Measurements from ENCODE around the gene LYPD5.
A peak's percentile ranks its signal among the peaks of the same experiment; 100 is the strongest.
"Not testable (repeated sequence)": the region's sequence is repeated elsewhere in the genome, so short reads cannot be mapped to it uniquely, and the experiment has no call there.

LYPD5 gene

GRCh38 chr19:43767818-43768217, 34.4 kb downstream of the LYPD5 start:
- no peak overlapping the region for H3K9ac ChIP-seq
- no peak overlapping the region for H3K4me3 ChIP-seq (IDR thresholded peaks at IDR 0.05; ENCODE audit: insufficient read depth, low read depth, low read length)
- H3K27ac ChIP-seq, result no peak overlapping the region
- no peaks in the 10 kb centered on the region for H3K4me1 ChIP-seq (ENCODE audit: low read depth, poor library complexity, severe bottlenecking)
- no peak overlapping the region for H2AFZ ChIP-seq (ENCODE audit: low read depth)
- H4K20me1 ChIP-seq (ENCODE audit: insufficient read depth), result no peaks in the 10 kb centered on the region
- no peak for TF ChIP-seq CTCF (conservative IDR thresholded peaks at IDR 0.05; ENCODE audit: low read depth, low read length)
- peaks cover 6% of the 10 kb centered on the region; the same call in 1 of the 2 replicates for H3K27me3 ChIP-seq (ENCODE audit: insufficient read depth, low read depth)
- H3K36me3 ChIP-seq (ENCODE audit: insufficient read depth), result no peaks in the 10 kb centered on the region
- H3K79me2 ChIP-seq (ENCODE audit: insufficient read depth, low read depth), result no peaks in the 10 kb centered on the region
- H3K4me2 ChIP-seq, result no peak overlapping the region

- Histone ChIP-seq H3K4me2 (no peak overlapping the region), H3K9ac (no peak overlapping the region), H3K4me3 (IDR thresholded peaks at IDR 0.05; ENCODE audit: insufficient read depth, low read depth, low read length) (no peak overlapping the region), H3K27ac (no peak overlapping the region), H3K4me1 (ENCODE audit: low read depth, poor library complexity, severe bottlenecking) (no peaks in the 10 kb centered on the region), H3K79me2 (ENCODE audit: insufficient read depth, low read depth) (no peaks in the 10 kb centered on the region), H2AFZ (ENCODE audit: low read depth) (no peak overlapping the region), H3K36me3 (ENCODE audit: insufficient read depth) (no peaks in the 10 kb centered on the region), H4K20me1 (ENCODE audit: insufficient read depth) (no peaks in the 10 kb centered on the region), H3K27me3 (ENCODE audit: insufficient read depth, low read depth) (peaks cover 2% of the 10 kb centered on the region; the same call in 1 of the 2 replicates)
- TF ChIP-seq CTCF (conservative IDR thresholded peaks at IDR 0.05; ENCODE audit: low read depth, low read length), result no peak
Measured at GRCh38 chr19:43767316-43767715, 34.9 kb downstream of the LYPD5 start.

- H3K4me3 ChIP-seq (IDR thresholded peaks at IDR 0.05; ENCODE audit: insufficient read depth, low read depth, low read length), result no peak overlapping the region
- no peaks in the 10 kb centered on the region for H3K4me1 ChIP-seq (ENCODE audit: low read depth, poor library complexity, severe bottlenecking)
- H2AFZ ChIP-seq (ENCODE audit: low read depth), result no peak overlapping the region
- TF ChIP-seq CTCF (conservative IDR thresholded peaks at IDR 0.05; ENCODE audit: low read depth, low read length), result peak; percentile 34; the same call in 1 of the 2 replicates
- H3K79me2 ChIP-seq (ENCODE audit: insufficient read depth, low read depth), result no peaks in the 10 kb centered on the region
- no peak overlapping the region for H3K27ac ChIP-seq
- H3K4me2 ChIP-seq, result no peak overlapping the region
- H3K27me3 ChIP-seq (ENCODE audit: insufficient read depth, low read depth), result peaks cover 1% of the 10 kb centered on the region; the same call in 1 of the 2 replicates
- H3K9ac ChIP-seq, result no peak overlapping the region
- H3K36me3 ChIP-seq (ENCODE audit: insufficient read depth), result no peaks in the 10 kb centered on the region
- no peaks in the 10 kb centered on the region for H4K20me1 ChIP-seq (ENCODE audit: insufficient read depth)
Measured at GRCh38 chr19:43766755-43767043, 35.5 kb downstream of the LYPD5 start.

- Histone ChIP-seq H3K4me2 (no peak overlapping the region), H3K4me3 (IDR thresholded peaks at IDR 0.05; ENCODE audit: insufficient read depth, low read depth, low read length) (no peak overlapping the region), H3K27me3 (ENCODE audit: insufficient read depth, low read depth) (no peaks in the 10 kb centered on the region), H4K20me1 (ENCODE audit: insufficient read depth) (no peaks in the 10 kb centered on the region), H3K79me2 (ENCODE audit: insufficient read depth, low read depth) (no peaks in the 10 kb centered on the region), H3K4me1 (ENCODE audit: low read depth, poor library complexity, severe bottlenecking) (no peaks in the 10 kb centered on the region), H3K27ac (no peak overlapping the region), H3K36me3 (ENCODE audit: insufficient read depth) (no peaks in the 10 kb centered on the region), H2AFZ (ENCODE audit: low read depth) (no peak overlapping the region), H3K9ac (no peak overlapping the region)
- TF ChIP-seq CTCF (conservative IDR thresholded peaks at IDR 0.05; ENCODE audit: low read depth, low read length), result no peak
Measured at GRCh38 chr19:43765109-43765876, 37.0 kb downstream of the LYPD5 start.

- H4K20me1 ChIP-seq (ENCODE audit: insufficient read depth); H3K4me1 ChIP-seq (ENCODE audit: low read depth, poor library complexity, severe bottlenecking); H3K79me2 ChIP-seq (ENCODE audit: insufficient read depth, low read depth); H3K4me3 ChIP-seq (IDR thresholded peaks at IDR 0.05; ENCODE audit: insufficient read depth, low read depth, low read length); H3K4me2 ChIP-seq; H2AFZ ChIP-seq (ENCODE audit: low read depth); H3K27me3 ChIP-seq (ENCODE audit: insufficient read depth, low read depth); H3K27ac ChIP-seq; H3K36me3 ChIP-seq (ENCODE audit: insufficient read depth); H3K9ac ChIP-seq: not testable (repeated sequence)
Measured at GRCh38 chr19:43764684-43765083, 37.6 kb downstream of the LYPD5 start.
